Hepatocyte (in vitro differentiated cells): ENCODE data around the gene MAPKBP1. TPM values are rescaled to one million over a fixed set of nuclear protein-coding genes. Genes with fewer than 3 reads are reported as not detected.

Experiments
- DNase-seq: peaks from one replicate; pipeline ENCODE4 v3.0.0-alpha.2; 2016; ENCODE audit warnings: low spot score
- H2AFZ ChIP-seq: fragments of 200-600 bp; sonication (generic); 2 replicates; pipeline ENCODE4 v1.6.0; 2016; ENCODE audit warnings: antibody characterized with exemption, mild to moderate bottlenecking
- H3K27ac ChIP-seq: fragments of 200-600 bp; sonication (generic); 2 replicates; pipeline ENCODE4 v1.5.1; 2016; ENCODE audit warnings: mild to moderate bottlenecking
- H3K27me3 ChIP-seq: fragments of 200-600 bp; sonication (generic); 2 replicates; pipeline ENCODE4 v1.6.1; 2016
- H3K36me3 ChIP-seq: fragments of 200-600 bp; sonication (generic); replicated peaks from 2 replicates; pipeline ENCODE4 v1.5.1; 2016; ENCODE audit warnings: low read depth; ENCODE audit not compliant: insufficient read depth
- H3K4me1 ChIP-seq: fragments of 200-600 bp; sonication (generic); 2 replicates; pipeline ENCODE4 v1.5.1; 2016; ENCODE audit warnings: mild to moderate bottlenecking, moderate library complexity; ENCODE audit not compliant: insufficient read depth
- H3K4me2 ChIP-seq: fragments of 200-600 bp; sonication (generic); 2 replicates; pipeline ENCODE4 v1.6.0; 2016
- H3K4me3 ChIP-seq: fragments of 200-600 bp; sonication (generic); 2 replicates; pipeline ENCODE4 v1.5.1; 2016; ENCODE audit warnings: mild to moderate bottlenecking
- H3K79me2 ChIP-seq: fragments of 200-600 bp; sonication (generic); 2 replicates; pipeline ENCODE4 v1.6.0; 2017; ENCODE audit warnings: mild to moderate bottlenecking
- H3K9me2 ChIP-seq: fragments of 200-600 bp; sonication (generic); replicated peaks from 2 replicates; pipeline ENCODE4 v1.6.0; 2017; ENCODE audit warnings: mild to moderate bottlenecking; ENCODE audit not compliant: insufficient read depth
- H3K9me3 ChIP-seq: fragments of 200-600 bp; sonication (generic); 2 replicates; pipeline ENCODE4 v1.5.1; 2016; ENCODE audit warnings: low read depth, mild to moderate bottlenecking
- H4K20me1 ChIP-seq: fragments of 200-600 bp; sonication (generic); 2 replicates; pipeline ENCODE4 v1.6.0; 2016; ENCODE audit warnings: mild to moderate bottlenecking; ENCODE audit not compliant: insufficient read depth, poor library complexity, severe bottlenecking
- EZH2 ChIP-seq: fragments of 200-600 bp; sonication (generic); IDR thresholded peaks from 2 replicates; pipeline ENCODE4 v1.6.1; 2016; ENCODE audit warnings: antibody characterized with exemption, mild to moderate bottlenecking, borderline replicate concordance
- EZH2phosphoT487 ChIP-seq: fragments of 200-600 bp; sonication (generic); IDR thresholded peaks from one replicate; pipeline ENCODE4 v1.6.1; 2018; ENCODE audit warnings: antibody characterized with exemption, mild to moderate bottlenecking, low read depth, moderate library complexity; ENCODE audit not compliant: unreplicated experiment, severe bottlenecking
- WGBS: methylation state at CpG from one replicate; pipeline ENCODE4 v1.1.6; 2016; ENCODE audit warnings: low lambda C conversion rate; ENCODE audit errors: missing lambda C conversion rate; 5-methylcytosine and 5-hydroxymethylcytosine counted together
- polyA plus RNA-seq: library from polyadenylated mRNA; unstranded; fragments of >200 nt; fragmentation: Nextera tagmentation; extraction: Ambion mirVana; gene quantifications from 2 replicates; pipeline ENCODE4 v1.2.1, GENCODE V29; 2016
- total RNA-seq: library from RNA; depleted of rRNA; stranded (reverse); fragments of >200 nt; gene quantifications from 2 replicates; pipeline ENCODE4 v1.2.3, GENCODE V29; 2014
- TF ChIP-seq, protein P1 (sequence below): fragments of 200-600 bp; sonication (generic); IDR thresholded peaks from 2 replicates; pipeline ENCODE4 v1.5.1; 2016; ENCODE audit warnings: antibody characterized with exemption, mild to moderate bottlenecking; ENCODE audit not compliant: poor library complexity

The MAPKBP1 gene
- total and polyA plus RNA-seq, 2 experiments from 2014 or later = 18.6 to 24.5 TPM

GRCh38 chr15:41797201-41797944 is 23.1 kb downstream of the MAPKBP1 start:
- peak overlapping the region; percentile 43 for H3K4me2 ChIP-seq

DNA sequence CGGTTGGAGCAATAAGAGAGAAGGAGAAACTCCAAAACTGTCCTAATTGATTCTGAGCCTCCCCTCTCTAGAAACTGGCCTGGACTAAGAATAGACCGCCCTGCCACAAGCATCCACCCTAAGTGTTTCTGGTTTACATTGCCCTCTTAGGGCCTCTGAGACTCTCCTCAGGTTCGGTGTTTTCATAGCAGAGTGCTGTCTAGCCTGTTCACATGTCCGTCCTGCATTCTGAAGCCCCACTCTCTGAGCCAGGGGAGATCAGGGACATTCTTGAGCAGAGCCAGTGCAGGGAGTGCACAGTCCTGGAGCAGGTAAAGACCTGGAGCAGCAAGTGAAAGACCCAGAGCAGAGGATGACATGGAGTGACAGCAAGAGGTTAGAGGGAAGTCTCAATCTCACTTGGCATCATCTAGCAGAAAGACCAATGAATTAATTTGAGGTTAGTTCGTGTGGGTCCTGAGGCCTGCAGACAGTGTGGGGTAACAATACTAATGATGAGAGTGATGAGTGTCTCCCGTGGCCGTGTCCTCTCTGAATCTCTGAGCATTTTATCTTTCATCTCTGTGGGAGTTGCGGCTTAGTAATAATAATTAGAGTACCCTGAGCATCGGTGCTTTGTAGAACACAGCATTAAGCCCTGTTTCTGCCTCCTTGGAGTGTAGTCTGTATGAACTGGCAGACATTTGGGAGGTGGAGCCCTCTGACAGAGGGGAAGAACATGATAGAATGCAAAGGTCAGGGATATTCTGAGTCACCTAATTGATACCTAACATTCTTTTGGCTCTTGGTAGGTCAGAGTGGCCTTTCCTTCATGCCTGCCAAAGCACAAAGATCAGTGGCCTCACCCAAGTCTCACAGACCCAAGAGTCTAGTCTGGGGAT is 24.6 kb downstream of the MAPKBP1 start:
- TF ChIP-seq EZH2phosphoT487 (no peak), EZH2 (no peak)
- TF ChIP-seq, protein P1, sequence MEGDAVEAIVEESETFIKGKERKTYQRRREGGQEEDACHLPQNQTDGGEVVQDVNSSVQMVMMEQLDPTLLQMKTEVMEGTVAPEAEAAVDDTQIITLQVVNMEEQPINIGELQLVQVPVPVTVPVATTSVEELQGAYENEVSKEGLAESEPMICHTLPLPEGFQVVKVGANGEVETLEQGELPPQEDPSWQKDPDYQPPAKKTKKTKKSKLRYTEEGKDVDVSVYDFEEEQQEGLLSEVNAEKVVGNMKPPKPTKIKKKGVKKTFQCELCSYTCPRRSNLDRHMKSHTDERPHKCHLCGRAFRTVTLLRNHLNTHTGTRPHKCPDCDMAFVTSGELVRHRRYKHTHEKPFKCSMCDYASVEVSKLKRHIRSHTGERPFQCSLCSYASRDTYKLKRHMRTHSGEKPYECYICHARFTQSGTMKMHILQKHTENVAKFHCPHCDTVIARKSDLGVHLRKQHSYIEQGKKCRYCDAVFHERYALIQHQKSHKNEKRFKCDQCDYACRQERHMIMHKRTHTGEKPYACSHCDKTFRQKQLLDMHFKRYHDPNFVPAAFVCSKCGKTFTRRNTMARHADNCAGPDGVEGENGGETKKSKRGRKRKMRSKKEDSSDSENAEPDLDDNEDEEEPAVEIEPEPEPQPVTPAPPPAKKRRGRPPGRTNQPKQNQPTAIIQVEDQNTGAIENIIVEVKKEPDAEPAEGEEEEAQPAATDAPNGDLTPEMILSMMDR = no peak
- no peak overlapping the region for H3K4me2 ChIP-seq

More at GRCh38 chr15:41797201-41797944, 23.1 kb downstream of the MAPKBP1 start:
- WGBS = 83% methylated on average over 8 of the region's 8 CpGs
- Histone ChIP-seq H3K4me3 (no peak overlapping the region), H3K79me2 (peaks cover 73% of the 10 kb centered on the region), H4K20me1 (no peaks in the 10 kb centered on the region), H3K9me2 (no peaks in the 10 kb centered on the region), H3K27ac (peak overlapping the region; percentile 77), H3K36me3 (no peaks in the 10 kb centered on the region), H3K27me3 (no peaks in the 10 kb centered on the region), H3K4me1 (peaks cover 38% of the 10 kb centered on the region), H2AFZ (no peak overlapping the region), H3K9me3 (no peaks in the 10 kb centered on the region)
- DNase-seq = no peak
- TF ChIP-seq, protein P1 = no peak
- TF ChIP-seq EZH2phosphoT487 = no peak
- TF ChIP-seq EZH2 = no peak

DNA sequence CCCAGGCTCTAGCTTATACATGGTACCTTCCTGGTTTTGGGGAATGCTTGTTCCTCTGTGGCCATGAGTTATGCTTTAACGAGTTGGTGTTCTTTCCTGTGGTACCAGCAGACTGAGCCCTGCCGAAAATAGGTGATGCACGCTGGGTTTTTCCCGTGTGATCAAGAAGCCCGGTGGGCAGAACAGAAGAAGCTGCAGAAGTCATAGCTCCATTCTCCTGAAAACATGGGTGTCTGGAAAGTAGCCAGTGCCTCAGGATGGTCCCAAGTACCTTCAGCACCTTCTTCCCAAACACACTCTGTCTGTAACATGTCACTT is 25.2 kb downstream of the MAPKBP1 start:
- Histone ChIP-seq H3K9me2 (no peaks in the 10 kb centered on the region), H3K4me1 (peaks cover 26% of the 10 kb centered on the region), H3K4me2 (no peak overlapping the region), H3K4me3 (no peak overlapping the region), H2AFZ (no peak overlapping the region), H3K79me2 (peaks cover 63% of the 10 kb centered on the region), H4K20me1 (no peaks in the 10 kb centered on the region), H3K36me3 (no peaks in the 10 kb centered on the region), H3K9me3 (no peaks in the 10 kb centered on the region), H3K27ac (no peak overlapping the region), H3K27me3 (no peaks in the 10 kb centered on the region)
- no peak for DNase-seq
- WGBS = 94% methylated on average over 5 of the region's 5 CpGs
- TF ChIP-seq EZH2phosphoT487 = no peak
- TF ChIP-seq, protein P1 = no peak
- no peak for TF ChIP-seq EZH2

More for the DNA sequence above, 24.6 kb downstream of the MAPKBP1 start:
- no peaks in the 10 kb centered on the region for H3K9me2 ChIP-seq
- H2AFZ ChIP-seq = no peak overlapping the region
- no peak overlapping the region for H3K27ac ChIP-seq
- peaks cover 69% of the 10 kb centered on the region for H3K79me2 ChIP-seq
- no peaks in the 10 kb centered on the region for H3K36me3 ChIP-seq
- H3K4me3 ChIP-seq = no peak overlapping the region
- DNase-seq = no peak
- no peaks in the 10 kb centered on the region for H3K9me3 ChIP-seq
- no peaks in the 10 kb centered on the region for H4K20me1 ChIP-seq
- no peaks in the 10 kb centered on the region for H3K27me3 ChIP-seq
- peaks cover 27% of the 10 kb centered on the region for H3K4me1 ChIP-seq
- 83% methylated on average over 9 of the region's 9 CpGs for WGBS
